A673 (cell line): ENCODE data around the gene TMC1.

Experiments
- CTCF ChIP-seq: fragments of 300-800, 200-600 bp; sonication (generic); conservative IDR thresholded peaks from 2 replicates; pipeline ENCODE4 v1.5.1; 2017; ENCODE audit warnings: low read depth, mild to moderate bottlenecking, antibody characterized with exemption, low read length, moderate library complexity, mixed read lengths
- EZH2 ChIP-seq: fragments of 200-600 bp; sonication (generic); IDR thresholded peaks from 2 replicates; pipeline ENCODE4 v1.6.1; 2017; ENCODE audit warnings: borderline replicate concordance, low read depth, mild to moderate bottlenecking, mixed read lengths, antibody characterized with exemption, low read length; ENCODE audit not compliant: poor library complexity, severe bottlenecking

DNA sequence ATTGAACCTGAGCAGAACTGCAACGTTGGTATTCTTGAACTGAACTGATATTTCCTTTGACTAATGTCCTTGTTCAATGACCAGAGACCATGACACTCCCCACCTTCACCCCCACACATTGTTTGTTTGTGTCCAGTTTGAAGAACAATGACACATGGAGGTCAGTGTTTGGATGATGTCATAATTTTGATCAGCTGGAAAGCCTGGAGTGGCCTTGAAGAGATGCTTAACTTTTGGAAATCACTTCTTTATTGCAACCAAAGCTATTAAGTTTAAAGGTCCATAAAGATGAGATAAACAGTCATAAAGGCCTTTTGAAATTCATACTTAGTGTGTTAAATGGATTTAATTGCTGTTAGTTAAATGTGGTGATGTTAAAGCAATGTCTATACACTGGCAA is 92.7 kb downstream of the TMC1 start:
- TF ChIP-seq CTCF (no peak), EZH2 (no peak)
